ENCODE data around the gene EVA1A. TPM values are rescaled to one million over a fixed set of nuclear protein-coding genes. Genes with fewer than 3 reads are reported as not detected.

EVA1A gene
- total RNA-seq (2014; rRNA removed; shearing (Covaris generic)), result 122 and 124 TPM in 2 replicates

- peak; percentile 83 for DNase-seq (ENCODE audit: low read depth)
Observed at GRCh38 chr2:75560768-75561565, at the start of gene EVA1A. EVA1A (minus strand) TSS chr2:75560939; CDS start chr2:75518140, 42,799 bp downstream.

- DNase-seq (ENCODE audit: low read depth), result peak; percentile 36
Observed at GRCh38 chr2:75609937-75610508, 49.3 kb upstream of the EVA1A start.

GRCh38 chr2:75609334-75609689 is 48.6 kb upstream of the EVA1A start:
- no peak for DNase-seq (ENCODE audit: low read depth)

- DNase-seq (ENCODE audit: low read depth), result peak; percentile 75
Observed at GRCh38 chr2:75608684-75609333, 48.1 kb upstream of the EVA1A start.

- peak; percentile 94 for DNase-seq (ENCODE audit: low read depth)
Observed at GRCh38 chr2:75607988-75608683, 47.4 kb upstream of the EVA1A start.

GRCh38 chr2:75607400-75607798 is 46.7 kb upstream of the EVA1A start:
- DNase-seq (ENCODE audit: low read depth), result no peak

GRCh38 chr2:75606761-75607399 is 46.1 kb upstream of the EVA1A start:
- DNase-seq (ENCODE audit: low read depth), result peak; percentile 93

- DNase-seq (ENCODE audit: low read depth), result peak; percentile 99
Observed at GRCh38 chr2:75605770-75606529, 45.2 kb upstream of the EVA1A start.

GRCh38 chr2:75604484-75604883 is 43.7 kb upstream of the EVA1A start:
- DNase-seq (ENCODE audit: low read depth), result peak; percentile 75

- DNase-seq (ENCODE audit: low read depth), result peak; percentile 55
Observed at GRCh38 chr2:75603477-75603876, 42.7 kb upstream of the EVA1A start.

- peak; percentile 97 for DNase-seq (ENCODE audit: low read depth)
Observed at GRCh38 chr2:75602724-75603342, 42.1 kb upstream of the EVA1A start.

GRCh38 chr2:75600461-75601011 is 39.8 kb upstream of the EVA1A start:
- peak; percentile 77 for DNase-seq (ENCODE audit: low read depth)

- DNase-seq (ENCODE audit: low read depth), result no peak
Observed at GRCh38 chr2:75598589-75599155, 37.9 kb upstream of the EVA1A start.

GRCh38 chr2:75597949-75598348 is 37.2 kb upstream of the EVA1A start:
- no peak for DNase-seq (ENCODE audit: low read depth)

- peak; percentile 86 for DNase-seq (ENCODE audit: low read depth)
Observed at GRCh38 chr2:75596784-75597183, 36.0 kb upstream of the EVA1A start.

- DNase-seq (ENCODE audit: low read depth), result peak; percentile 96
Observed at GRCh38 chr2:75595541-75596395, 35.0 kb upstream of the EVA1A start.

- peak; percentile 34 for DNase-seq (ENCODE audit: low read depth)
Observed at GRCh38 chr2:75594596-75594995, 33.9 kb upstream of the EVA1A start.

- DNase-seq (ENCODE audit: low read depth), result peak; percentile 74
Observed at GRCh38 chr2:75592888-75593287, 32.1 kb upstream of the EVA1A start.

GRCh38 chr2:75592030-75592429 is 31.3 kb upstream of the EVA1A start:
- DNase-seq (ENCODE audit: low read depth), result peak; percentile 99

Data from M059J (cell line).